ENCODE data around the gene RBPJ.
"Not testable (repeated sequence)": the region's sequence is repeated elsewhere in the genome, so short reads cannot be mapped to it uniquely, and the experiment has no call there.

Gene RBPJ

GRCh38 chr4:26377328-26378311 is 56.8 kb downstream of the RBPJ start:
- no peak for DNase-seq

GRCh38 chr4:26379837-26380236 is 59.0 kb downstream of the RBPJ start:
- DNase-seq = no peak

- no peak for DNase-seq
Measured at GRCh38 chr4:26380740-26381139, 59.9 kb downstream of the RBPJ start.

- DNase-seq = no peak
Measured at GRCh38 chr4:26384380-26385057, 63.7 kb downstream of the RBPJ start.

GRCh38 chr4:26385690-26386089 is 64.9 kb downstream of the RBPJ start:
- no peak for DNase-seq

- no peak for DNase-seq
Measured at GRCh38 chr4:26386386-26386785, 65.6 kb downstream of the RBPJ start.

GRCh38 chr4:26388671-26389070 is 67.9 kb downstream of the RBPJ start:
- no peak for DNase-seq

GRCh38 chr4:26397086-26397485 is 76.3 kb downstream of the RBPJ start:
- DNase-seq = no peak

- no peak for DNase-seq
Measured at GRCh38 chr4:26400132-26400531, 79.3 kb downstream of the RBPJ start.

GRCh38 chr4:26402017-26402416 is 81.2 kb downstream of the RBPJ start:
- not testable (repeated sequence) for DNase-seq

GRCh38 chr4:26402458-26402857 is 81.6 kb downstream of the RBPJ start:
- DNase-seq = no peak

GRCh38 chr4:26404743-26405206 is 84.0 kb downstream of the RBPJ start:
- DNase-seq = no peak

GRCh38 chr4:26406346-26406975 is 85.6 kb downstream of the RBPJ start:
- no peak for DNase-seq

GRCh38 chr4:26407476-26407875 is 86.7 kb downstream of the RBPJ start:
- no peak for DNase-seq

GRCh38 chr4:26410385-26411293 is 89.8 kb downstream of the RBPJ start:
- DNase-seq = no peak

- DNase-seq = no peak
Measured at GRCh38 chr4:26412381-26413372, 91.9 kb downstream of the RBPJ start.

- no peak for DNase-seq
Measured at GRCh38 chr4:26413582-26413981, 92.8 kb downstream of the RBPJ start.

GRCh38 chr4:26418107-26418506 is 97.3 kb downstream of the RBPJ start:
- no peak for DNase-seq

- DNase-seq = no peak
Measured at GRCh38 chr4:26418850-26419249, 98.0 kb downstream of the RBPJ start.

GRCh38 chr4:26420438-26420837 is 99.6 kb downstream of the RBPJ start:
- DNase-seq = no peak

- no peak for DNase-seq
Measured at GRCh38 chr4:26420913-26421312, 100.1 kb downstream of the RBPJ start.
